ENCODE results near the gene STK35.

Gene STK35

GRCh38 chr20:2156666-2157624 is 55.3 kb downstream of the STK35 start:
- H3K36me3 ChIP-seq (ENCODE audit: insufficient read depth, low read length): no peaks in the 10 kb centered on the region
- no peaks in the 10 kb centered on the region for H3K9me2 ChIP-seq (ENCODE audit: low read depth, low read length)
- no peaks in the 10 kb centered on the region for H3K4me1 ChIP-seq (ENCODE audit: insufficient read depth, low read length, severe bottlenecking)
- no peak overlapping the region for H3K4me2 ChIP-seq (ENCODE audit: low read length)
- no peaks in the 10 kb centered on the region; the same call in 1 of the 2 replicates for H4K20me1 ChIP-seq (ENCODE audit: insufficient read depth, low read length)
- no peak overlapping the region for H3K27ac ChIP-seq (ENCODE audit: low read depth, low read length, poor library complexity, severe bottlenecking)
- no peaks in the 10 kb centered on the region for H3K79me2 ChIP-seq (ENCODE audit: insufficient read depth, low read length)
- H3K9me3 ChIP-seq (ENCODE audit: low read length): no peaks in the 10 kb centered on the region
- H3F3A ChIP-seq (ENCODE audit: insufficient read depth, low read length): no peaks in the 10 kb centered on the region
- TF ChIP-seq CTCF (IDR thresholded peaks at IDR 0.05; ENCODE audit: low read length) (no peak), EZH2 (IDR thresholded peaks at IDR 0.05; ENCODE audit: borderline replicate concordance, low read length) (no peak)
- no peak overlapping the region for H3K9ac ChIP-seq (ENCODE audit: low read length)
- no peaks in the 10 kb centered on the region for H3K27me3 ChIP-seq (ENCODE audit: insufficient read depth, low read length)
- no peak overlapping the region for H2AFZ ChIP-seq (ENCODE audit: low read length)
- H3K4me3 ChIP-seq (ENCODE audit: low read depth, low read length, poor library complexity, severe bottlenecking): no peak overlapping the region

GRCh38 chr20:2162125-2162822 is 60.6 kb downstream of the STK35 start:
- Histone ChIP-seq H3K36me3 (ENCODE audit: insufficient read depth, low read length) (no peaks in the 10 kb centered on the region), H3K4me2 (ENCODE audit: low read length) (no peak overlapping the region), H4K20me1 (ENCODE audit: insufficient read depth, low read length) (no peaks in the 10 kb centered on the region; the same call in 1 of the 2 replicates), H3K4me1 (ENCODE audit: insufficient read depth, low read length, severe bottlenecking) (no peaks in the 10 kb centered on the region), H3K4me3 (ENCODE audit: low read depth, low read length, poor library complexity, severe bottlenecking) (no peak overlapping the region), H3K27me3 (ENCODE audit: insufficient read depth, low read length) (no peaks in the 10 kb centered on the region), H2AFZ (ENCODE audit: low read length) (no peak overlapping the region), H3K9ac (ENCODE audit: low read length) (no peak overlapping the region), H3K9me2 (ENCODE audit: low read depth, low read length) (no peaks in the 10 kb centered on the region), H3K9me3 (ENCODE audit: low read length) (no peaks in the 10 kb centered on the region), H3K79me2 (ENCODE audit: insufficient read depth, low read length) (no peaks in the 10 kb centered on the region), H3K27ac (ENCODE audit: low read depth, low read length, poor library complexity, severe bottlenecking) (no peak overlapping the region), H3F3A (ENCODE audit: insufficient read depth, low read length) (no peaks in the 10 kb centered on the region)
- TF ChIP-seq EZH2 (IDR thresholded peaks at IDR 0.05; ENCODE audit: borderline replicate concordance, low read length) (no peak), CTCF (IDR thresholded peaks at IDR 0.05; ENCODE audit: low read length) (no peak)

DNA sequence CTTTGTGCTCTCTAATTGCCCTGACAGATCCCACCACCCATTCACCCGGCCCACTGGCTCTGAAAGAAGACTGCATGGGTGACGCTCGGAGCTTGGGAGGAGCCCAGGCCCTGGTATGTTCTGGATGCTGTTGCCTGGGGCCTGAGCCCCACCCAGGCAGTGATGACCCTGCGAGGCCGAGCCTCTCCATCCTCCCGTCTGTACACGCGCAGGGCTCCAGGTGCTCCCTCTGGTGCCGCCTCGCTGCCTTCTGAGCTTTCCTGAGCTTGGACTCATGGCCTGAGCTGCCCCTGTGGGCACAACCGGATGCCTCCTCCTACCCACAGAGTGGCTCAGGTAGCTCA is 61.2 kb downstream of the STK35 start:
- H4K20me1 ChIP-seq (ENCODE audit: insufficient read depth, low read length): no peaks in the 10 kb centered on the region; the same call in 1 of the 2 replicates
- H3K79me2 ChIP-seq (ENCODE audit: insufficient read depth, low read length): no peaks in the 10 kb centered on the region
- H3K9me2 ChIP-seq (ENCODE audit: low read depth, low read length): no peaks in the 10 kb centered on the region
- no peaks in the 10 kb centered on the region for H3K27me3 ChIP-seq (ENCODE audit: insufficient read depth, low read length)
- H3K27ac ChIP-seq (ENCODE audit: low read depth, low read length, poor library complexity, severe bottlenecking): no peak overlapping the region
- no peaks in the 10 kb centered on the region for H3K36me3 ChIP-seq (ENCODE audit: insufficient read depth, low read length)
- H2AFZ ChIP-seq (ENCODE audit: low read length): no peak overlapping the region
- H3K4me3 ChIP-seq (ENCODE audit: low read depth, low read length, poor library complexity, severe bottlenecking): no peak overlapping the region
- no peak overlapping the region for H3K4me2 ChIP-seq (ENCODE audit: low read length)
- H3K9me3 ChIP-seq (ENCODE audit: low read length): no peaks in the 10 kb centered on the region
- no peak for TF ChIP-seq CTCF (IDR thresholded peaks at IDR 0.05; ENCODE audit: low read length)
- no peak for TF ChIP-seq EZH2 (IDR thresholded peaks at IDR 0.05; ENCODE audit: borderline replicate concordance, low read length)
- no peaks in the 10 kb centered on the region for H3F3A ChIP-seq (ENCODE audit: insufficient read depth, low read length)
- no peak overlapping the region for H3K9ac ChIP-seq (ENCODE audit: low read length)
- no peaks in the 10 kb centered on the region for H3K4me1 ChIP-seq (ENCODE audit: insufficient read depth, low read length, severe bottlenecking)

Measured in OCI-LY1 (cell line).